HCT116 (cell line): ENCODE data around the gene DNM3. TPM values are rescaled to one million over a fixed set of nuclear protein-coding genes. Genes with fewer than 3 reads are reported as not detected.

Experiments
- ATAC-seq: fragments of 200-7000 bp; cut with Tn5 transposase; 2 replicates; pipeline ENCODE4 v1.9.1; 2020; ENCODE audit warnings: mild to moderate bottlenecking, moderate library complexity
- BruUV-seq: library from RNA; stranded (reverse); fragments of 400-500 nt; replicated peaks from 2 replicates; lab custom pipeline; 2021; lab: Mats Ljungman, UMichigan
- CTCF ChIA-PET: fragments of 300-600 bp; sonication (Branson Sonifier 250); formaldehyde crosslinking; loops from one replicate; lab custom pipeline; 2021; ENCODE audit warnings: antibody characterized with exemption; lab: Charles Lee
- POLR2A ChIA-PET: fragments of 300-600, 350-600 bp; sonication (Branson Sonifier 250); formaldehyde crosslinking; loops from one replicate; lab custom pipeline; 2021; ENCODE audit warnings: antibody characterized with exemption; lab: Charles Lee
- RAD21 ChIA-PET, 2 experiments: fragments of 300-600 bp; sonication (Branson Sonifier 250); formaldehyde crosslinking; loops; one replicate each; lab custom pipeline; 2023; ENCODE audit warnings: low total read pairs in 2 of 2; ENCODE audit not compliant: uncharacterized antibody in 2 of 2, unreplicated experiment in 2 of 2, low non-redundant PET in 1 of 2; lab: Charles Lee
- DNase-seq: peaks from one replicate; pipeline ENCODE4 v3.0.0-alpha.2; 2010; ENCODE audit warnings: low read depth, low spot score
- H2AFZ ChIP-seq: fragments of 200-600 bp; shearing (Covaris generic), sonication (generic); 2 replicates; pipeline ENCODE4 v1.6.1; 2017; ENCODE audit warnings: low read depth, mixed run types, mixed read lengths, antibody characterized with exemption, low read length; ENCODE audit not compliant: poor library complexity, severe bottlenecking
- H3K27ac ChIP-seq: 2 replicates; pipeline ENCODE4 v1.5.1; 2012; ENCODE audit warnings: low read depth, low read length
- H3K27me3 ChIP-seq: fragments of 200-600 bp; sonication (generic); 2 replicates; pipeline ENCODE4 v1.6.1; 2016; ENCODE audit warnings: mixed run types, low read length, mixed read lengths; ENCODE audit not compliant: insufficient read depth
- H3K36me3 ChIP-seq, 2 experiments: fragments of 200-500 bp in 1 of 2; fragments of 200-600 bp in 1 of 2; sonication (Bioruptor generic) in 1 of 2; sonication (generic) in 1 of 2; 2 replicates each; pipeline versions ENCODE4 v1.5.1 to v1.6.1; 2014 to 2016; ENCODE audit warnings: low read length in 2 of 2, inconsistent platforms in 1 of 2, mixed read lengths in 1 of 2, mixed run types in 1 of 2; ENCODE audit not compliant: insufficient read depth in 2 of 2, control insufficient read depth in 1 of 2
- H3K4me1 ChIP-seq, 2 experiments: fragments of 200-600 bp in 1 of 2; sonication (generic) in 1 of 2; 2 replicates each; pipeline versions ENCODE4 v1.5.1 to v1.6.1; 2012 to 2017; ENCODE audit warnings: low read length in 2 of 2, inconsistent platforms in 1 of 2, mild to moderate bottlenecking in 1 of 2, mixed read lengths in 1 of 2, mixed run types in 1 of 2, moderate library complexity in 1 of 2; ENCODE audit not compliant: insufficient read depth in 2 of 2, control insufficient read depth in 1 of 2
- H3K4me2 ChIP-seq: fragments of 200-600 bp; sonication (generic); 2 replicates; pipeline ENCODE4 v1.6.1; 2017; ENCODE audit warnings: mixed run types, low read length, mixed read lengths
- H3K4me3 ChIP-seq, 2 experiments: fragments of 200-600 bp in 1 of 2; sonication (generic) in 1 of 2; replicated peaks in 1 of 2; 2 replicates each; pipeline ENCODE4 v1.5.1; 2011 to 2016; ENCODE audit warnings: low read length in 2 of 2, control low read depth in 1 of 2, low read depth in 1 of 2, mild to moderate bottlenecking in 1 of 2, mixed read lengths in 1 of 2, mixed run types in 1 of 2
- H3K79me2 ChIP-seq: fragments of 200-600 bp; sonication (generic); 2 replicates; pipeline ENCODE4 v1.6.1; 2017; ENCODE audit warnings: mild to moderate bottlenecking, mixed run types, low read length, moderate library complexity, mixed read lengths; ENCODE audit not compliant: insufficient read depth
- H3K9ac ChIP-seq: fragments of 200-600 bp; sonication (generic); 2 replicates; pipeline ENCODE4 v1.6.1; 2016; ENCODE audit warnings: low read length, mixed read lengths
- H3K9me2 ChIP-seq: fragments of 200-600 bp; sonication (generic), shearing (Covaris generic); 2 replicates; pipeline ENCODE4 v1.6.1; 2017; ENCODE audit warnings: mixed run types, mild to moderate bottlenecking, moderate library complexity; ENCODE audit not compliant: insufficient read depth
- H3K9me3 ChIP-seq, 2 experiments: fragments of 200-500 bp in 1 of 2; fragments of 200-600 bp in 1 of 2; sonication (Bioruptor generic) in 1 of 2; sonication (generic) in 1 of 2; 2 replicates each; pipeline ENCODE4 v1.6.1; 2014 to 2017; ENCODE audit warnings: low read length in 2 of 2, mixed read lengths in 2 of 2, inconsistent platforms in 1 of 2, low read depth in 1 of 2, mild to moderate bottlenecking in 1 of 2, mixed run types in 1 of 2, moderate library complexity in 1 of 2; ENCODE audit not compliant: control insufficient read depth in 1 of 2, insufficient read depth in 1 of 2
- H4K20me1 ChIP-seq: fragments of 200-600 bp; sonication (generic), shearing (Covaris generic); 2 replicates; pipeline ENCODE4 v1.6.1; 2017; ENCODE audit warnings: mixed run types, mild to moderate bottlenecking, moderate library complexity; ENCODE audit not compliant: insufficient read depth
- CEBPB ChIP-seq: IDR thresholded peaks from 2 replicates; pipeline ENCODE4 v1.6.1; 2012; ENCODE audit warnings: low read depth
- EZH2phosphoT487 ChIP-seq: fragments of 200-600 bp; IDR thresholded peaks from 2 replicates; pipeline ENCODE4 v1.6.1; 2018; ENCODE audit warnings: antibody characterized with exemption, borderline replicate concordance
- FOSL1 ChIP-seq: IDR thresholded peaks from 2 replicates; pipeline ENCODE4 v1.6.1; 2012; ENCODE audit warnings: low read depth
- POLR2AphosphoS5 ChIP-seq: IDR thresholded peaks from 2 replicates; pipeline ENCODE4 v1.6.1; 2011; ENCODE audit warnings: mild to moderate bottlenecking, low read depth, low read length, moderate library complexity
- YY1 ChIP-seq: IDR thresholded peaks from 2 replicates; pipeline ENCODE4 v1.6.1; 2011; ENCODE audit warnings: low read length, low read depth, moderate library complexity, mild to moderate bottlenecking; ENCODE audit not compliant: insufficient replicate concordance; ENCODE audit errors: extremely low read depth
- ZFX ChIP-seq: fragments of 450-650 bp; IDR thresholded peaks from 2 replicates; pipeline ENCODE4 v1.6.1; 2017
- intact Hi-C: fragments of 100-400 bp; cut with micrococcal nuclease; formaldehyde crosslinking; loops from 2 replicates; pipeline ENCODE4 v1.10.0; 2022
- total RNA-seq: library from RNA; stranded (reverse); gene quantifications from one replicate; pipeline ENCODE4 v1.2.1, GENCODE V29; 2021; ENCODE audit not compliant: unreplicated experiment
- TF ChIP-seq, protein P1 (sequence below): IDR thresholded peaks from 2 replicates; pipeline ENCODE4 v1.6.1; 2012
- TF ChIP-seq, protein P2 (sequence below): IDR thresholded peaks from 2 replicates; pipeline ENCODE4 v1.6.1; 2012
- TF ChIP-seq, protein P3 (sequence below): IDR thresholded peaks from 2 replicates; pipeline ENCODE4 v1.6.1; 2011; ENCODE audit warnings: mild to moderate bottlenecking, low read length, moderate library complexity; ENCODE audit not compliant: insufficient replicate concordance; ENCODE audit errors: extremely low read depth

DNM3 gene
- total RNA-seq, 1 experiment from 2014 or later = 3.1 TPM

DNA sequence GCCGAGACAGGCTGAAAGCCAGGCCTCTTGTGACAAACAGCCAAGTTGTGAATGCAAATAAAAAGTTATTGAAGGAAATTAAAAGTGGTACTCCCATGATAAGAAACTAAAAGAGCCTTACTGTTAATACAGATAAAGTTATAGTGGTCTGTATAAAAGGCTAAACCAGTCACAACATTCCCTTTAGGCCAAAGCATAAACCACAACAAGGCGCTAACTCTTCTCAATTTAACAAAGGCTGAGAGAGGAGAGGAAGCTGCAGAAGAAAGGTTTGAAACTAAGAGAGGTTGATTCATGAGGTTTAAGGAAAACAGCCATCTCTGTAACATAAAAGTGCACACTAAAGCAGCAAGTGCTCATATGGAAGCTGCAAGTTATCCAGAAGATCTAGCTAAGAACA lies 589.9 kb downstream of the DNM3 start:
- POLR2A ChIA-PET = no interaction called here
- no TSS peak for BruUV-seq

More for the DNA sequence above, 589.9 kb downstream of the DNM3 start:
- Histone ChIP-seq H4K20me1 (no peaks in the 10 kb centered on the region), H3K4me2 (no peak overlapping the region), H3K4me1 (no peaks in the 10 kb centered on the region), H3K9me3 (no peaks in the 10 kb centered on the region), H3K9ac (no peak overlapping the region), H2AFZ (no peak overlapping the region), H3K36me3 (no peaks in the 10 kb centered on the region), H3K4me3 (no peak overlapping the region), H3K9me2 (no peaks in the 10 kb centered on the region), H3K27me3 (no peaks in the 10 kb centered on the region), H3K27ac (no peak overlapping the region), H3K79me2 (no peaks in the 10 kb centered on the region)
- DNase-seq (no peak), ATAC-seq (no peak)
- CTCF ChIA-PET = interaction anchor here (1.5 kb wide), 1 partner anchor 428 kb away, joined by 5 read pairs; no protein-coding TSS in a partner anchor
- intact Hi-C loops = no loop called here
- TF ChIP-seq ZFX (no peak), YY1 (no peak), EZH2phosphoT487 (no peak), FOSL1 (no peak), POLR2AphosphoS5 (no peak), CEBPB (no peak)
- TF ChIP-seq, protein P1, sequence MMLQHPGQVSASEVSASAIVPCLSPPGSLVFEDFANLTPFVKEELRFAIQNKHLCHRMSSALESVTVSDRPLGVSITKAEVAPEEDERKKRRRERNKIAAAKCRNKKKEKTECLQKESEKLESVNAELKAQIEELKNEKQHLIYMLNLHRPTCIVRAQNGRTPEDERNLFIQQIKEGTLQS = no peak
- TF ChIP-seq, protein P2, sequence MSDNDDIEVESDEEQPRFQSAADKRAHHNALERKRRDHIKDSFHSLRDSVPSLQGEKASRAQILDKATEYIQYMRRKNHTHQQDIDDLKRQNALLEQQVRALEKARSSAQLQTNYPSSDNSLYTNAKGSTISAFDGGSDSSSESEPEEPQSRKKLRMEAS = no peak
- TF ChIP-seq, protein P3, sequence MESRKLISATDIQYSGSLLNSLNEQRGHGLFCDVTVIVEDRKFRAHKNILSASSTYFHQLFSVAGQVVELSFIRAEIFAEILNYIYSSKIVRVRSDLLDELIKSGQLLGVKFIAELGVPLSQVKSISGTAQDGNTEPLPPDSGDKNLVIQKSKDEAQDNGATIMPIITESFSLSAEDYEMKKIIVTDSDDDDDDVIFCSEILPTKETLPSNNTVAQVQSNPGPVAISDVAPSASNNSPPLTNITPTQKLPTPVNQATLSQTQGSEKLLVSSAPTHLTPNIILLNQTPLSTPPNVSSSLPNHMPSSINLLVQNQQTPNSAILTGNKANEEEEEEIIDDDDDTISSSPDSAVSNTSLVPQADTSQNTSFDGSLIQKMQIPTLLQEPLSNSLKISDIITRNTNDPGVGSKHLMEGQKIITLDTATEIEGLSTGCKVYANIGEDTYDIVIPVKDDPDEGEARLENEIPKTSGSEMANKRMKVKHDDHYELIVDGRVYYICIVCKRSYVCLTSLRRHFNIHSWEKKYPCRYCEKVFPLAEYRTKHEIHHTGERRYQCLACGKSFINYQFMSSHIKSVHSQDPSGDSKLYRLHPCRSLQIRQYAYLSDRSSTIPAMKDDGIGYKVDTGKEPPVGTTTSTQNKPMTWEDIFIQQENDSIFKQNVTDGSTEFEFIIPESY = no peak
- RAD21 ChIA-PET = no interaction called here
